Colonic mucosa (tissue), 4 donors: Measurements from ENCODE around the gene HOXC9. TPM values are rescaled to one million over a fixed set of nuclear protein-coding genes. Genes with fewer than 3 reads are reported as not detected.

Experiments
- DNase-seq: peaks from one replicate; pipeline ENCODE4 v3.0.0-alpha.2; 2020
- H3K27ac ChIP-seq: fragments of 200-600 bp; one replicate; pipeline ENCODE4 v1.8.0; 2021
- H3K27me3 ChIP-seq: fragments of 200-600 bp; one replicate; pipeline ENCODE4 v1.8.0; 2021
- H3K36me3 ChIP-seq: fragments of 200-600 bp; one replicate; pipeline ENCODE4 v1.8.0; 2021
- H3K4me1 ChIP-seq: fragments of 200-600 bp; one replicate; pipeline ENCODE4 v1.8.0; 2021; ENCODE audit warnings: mild to moderate bottlenecking
- H3K4me3 ChIP-seq: fragments of 200-600 bp; one replicate; pipeline ENCODE4 v1.8.0; 2021
- H3K9ac ChIP-seq, 2 donors: one replicate each; pipeline ENCODE4 v1.7.0; 2013; ENCODE audit warnings: control low read depth in 2 of 2, low read depth in 2 of 2, low read length in 2 of 2
- H3K9me3 ChIP-seq: fragments of 200-600 bp; one replicate; pipeline ENCODE4 v1.8.0; 2021
- intact Hi-C: fragments of 100-400 bp; cut with DNase I; formaldehyde crosslinking; loops from one replicate; pipeline ENCODE4 v1.14.1; 2022
- total RNA-seq, 2 donors: library from RNA; stranded (reverse); fragmentation: NEBNext Ultra II Directional in 1 of 2; extraction: Animal tissue kit (Norgen Biotek cat#: 25700) in 1 of 2; gene quantifications; one replicate each; pipeline ENCODE4 v1.2.1, GENCODE V29; 2021
- TF ChIP-seq, protein P1 (sequence below): fragments of 200-600 bp; IDR thresholded peaks from one replicate; pipeline ENCODE4 v1.8.0; 2022; ENCODE audit warnings: antibody characterized with exemption, mild to moderate bottlenecking
- donor health status: healthy.
- donor health status: DM: no; HTN: no; CAD: no.
- donor health status: DM: no; HTN: no; CAD: no.

Gene HOXC9
- total RNA-seq, 2 donors from 2014 or later, result not detected

DNA sequence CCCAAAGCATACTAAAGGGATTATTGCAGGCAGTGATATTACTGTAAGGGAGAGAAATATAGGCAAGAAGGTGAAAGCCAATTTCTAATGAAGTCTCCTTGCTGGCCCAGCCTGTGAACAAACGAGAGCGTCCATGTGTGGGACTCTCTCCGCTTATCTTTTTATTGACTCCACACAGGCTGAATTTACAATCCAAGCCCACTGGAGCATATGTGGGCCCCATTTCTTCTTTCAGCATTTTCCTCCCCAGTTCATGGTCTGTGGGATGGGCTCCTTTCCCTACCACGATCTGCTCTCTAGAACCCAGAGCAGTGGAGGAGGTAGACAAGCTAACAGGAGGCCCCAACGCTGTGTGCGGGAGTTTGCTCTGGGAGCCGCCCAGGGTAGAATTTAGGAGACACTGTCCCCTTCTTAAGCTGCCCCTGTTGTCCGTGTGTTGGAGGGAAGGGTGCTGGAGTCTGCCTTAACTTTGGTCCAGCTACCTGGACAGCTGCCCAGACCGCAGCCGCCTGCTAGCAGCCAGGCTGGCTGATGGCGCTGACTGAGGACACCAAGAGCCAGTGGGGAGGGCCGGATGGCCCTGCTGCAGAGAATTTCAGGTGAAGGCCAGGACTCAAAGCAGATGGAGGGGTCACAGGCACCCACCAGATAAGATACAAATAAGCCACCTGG is 30.2 kb upstream of the HOXC9 start:
- H3K9ac ChIP-seq, result no peak overlapping the region
- no peak overlapping the region for H3K4me3 ChIP-seq
- DNase-seq, result no peak
- no peaks in the 10 kb centered on the region for H3K36me3 ChIP-seq
- no peaks in the 10 kb centered on the region for H3K4me1 ChIP-seq
- H3K27ac ChIP-seq, result no peak overlapping the region
- peaks cover 99% of the 10 kb centered on the region for H3K27me3 ChIP-seq
- no peaks in the 10 kb centered on the region for H3K9me3 ChIP-seq
- TF ChIP-seq, protein P1, sequence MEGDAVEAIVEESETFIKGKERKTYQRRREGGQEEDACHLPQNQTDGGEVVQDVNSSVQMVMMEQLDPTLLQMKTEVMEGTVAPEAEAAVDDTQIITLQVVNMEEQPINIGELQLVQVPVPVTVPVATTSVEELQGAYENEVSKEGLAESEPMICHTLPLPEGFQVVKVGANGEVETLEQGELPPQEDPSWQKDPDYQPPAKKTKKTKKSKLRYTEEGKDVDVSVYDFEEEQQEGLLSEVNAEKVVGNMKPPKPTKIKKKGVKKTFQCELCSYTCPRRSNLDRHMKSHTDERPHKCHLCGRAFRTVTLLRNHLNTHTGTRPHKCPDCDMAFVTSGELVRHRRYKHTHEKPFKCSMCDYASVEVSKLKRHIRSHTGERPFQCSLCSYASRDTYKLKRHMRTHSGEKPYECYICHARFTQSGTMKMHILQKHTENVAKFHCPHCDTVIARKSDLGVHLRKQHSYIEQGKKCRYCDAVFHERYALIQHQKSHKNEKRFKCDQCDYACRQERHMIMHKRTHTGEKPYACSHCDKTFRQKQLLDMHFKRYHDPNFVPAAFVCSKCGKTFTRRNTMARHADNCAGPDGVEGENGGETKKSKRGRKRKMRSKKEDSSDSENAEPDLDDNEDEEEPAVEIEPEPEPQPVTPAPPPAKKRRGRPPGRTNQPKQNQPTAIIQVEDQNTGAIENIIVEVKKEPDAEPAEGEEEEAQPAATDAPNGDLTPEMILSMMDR, result no peak
- intact Hi-C loops, result no loop called here

DNA sequence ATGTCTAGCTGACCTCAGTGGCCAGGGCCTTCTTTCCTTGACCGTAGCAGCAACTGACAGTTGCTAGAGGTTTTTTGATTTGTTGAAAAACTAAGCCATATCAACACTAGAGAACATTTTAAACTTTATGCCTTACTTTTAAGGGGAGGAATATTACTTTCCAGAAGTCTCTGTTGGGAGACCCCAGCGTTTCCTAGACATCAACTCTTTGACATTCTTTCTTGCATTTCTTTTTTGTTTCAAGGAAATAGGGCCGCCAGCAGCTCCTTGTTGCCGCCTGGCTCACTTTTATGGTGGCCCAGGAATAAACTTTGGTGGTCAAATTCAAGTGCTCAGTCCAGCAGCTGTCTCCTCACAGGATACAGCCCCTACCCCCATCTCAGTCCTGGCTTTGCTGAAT is 29.5 kb upstream of the HOXC9 start:
- Histone ChIP-seq H3K4me3 (no peak overlapping the region), H3K27ac (no peak overlapping the region), H3K27me3 (peaks cover 99% of the 10 kb centered on the region), H3K9me3 (no peaks in the 10 kb centered on the region), H3K36me3 (no peaks in the 10 kb centered on the region), H3K4me1 (no peaks in the 10 kb centered on the region), H3K9ac (no peak overlapping the region)
- intact Hi-C loops, result no loop called here
- DNase-seq, result no peak
- TF ChIP-seq, protein P1, result no peak

DNA sequence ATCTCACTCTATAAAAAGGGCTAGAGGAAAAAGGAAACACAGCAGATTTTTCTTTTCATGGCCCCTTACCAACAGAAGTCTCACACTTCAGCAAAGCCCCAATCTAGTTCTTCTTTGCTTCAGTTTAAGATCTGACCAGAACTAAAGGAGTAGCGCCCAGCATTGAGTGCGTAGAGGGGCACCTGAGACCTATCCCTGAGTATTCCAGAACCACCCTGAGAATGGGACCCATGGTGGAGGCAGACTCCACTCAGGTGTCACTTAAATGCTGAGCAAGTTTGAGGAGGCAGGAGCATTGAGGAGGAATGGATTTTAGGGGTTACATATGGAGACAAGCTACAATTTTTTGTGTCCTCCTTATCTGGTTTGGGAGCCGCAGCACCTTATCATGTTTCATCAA is 28.8 kb upstream of the HOXC9 start:
- intact Hi-C loops, result no loop called here
- no peaks in the 10 kb centered on the region for H3K4me1 ChIP-seq
- no peaks in the 10 kb centered on the region for H3K9me3 ChIP-seq
- H3K27ac ChIP-seq, result no peak overlapping the region
- no peak overlapping the region for H3K9ac ChIP-seq
- TF ChIP-seq, protein P1, result no peak
- H3K4me3 ChIP-seq, result no peak overlapping the region
- H3K36me3 ChIP-seq, result no peaks in the 10 kb centered on the region
- no peak for DNase-seq
- peaks cover 99% of the 10 kb centered on the region for H3K27me3 ChIP-seq

DNA sequence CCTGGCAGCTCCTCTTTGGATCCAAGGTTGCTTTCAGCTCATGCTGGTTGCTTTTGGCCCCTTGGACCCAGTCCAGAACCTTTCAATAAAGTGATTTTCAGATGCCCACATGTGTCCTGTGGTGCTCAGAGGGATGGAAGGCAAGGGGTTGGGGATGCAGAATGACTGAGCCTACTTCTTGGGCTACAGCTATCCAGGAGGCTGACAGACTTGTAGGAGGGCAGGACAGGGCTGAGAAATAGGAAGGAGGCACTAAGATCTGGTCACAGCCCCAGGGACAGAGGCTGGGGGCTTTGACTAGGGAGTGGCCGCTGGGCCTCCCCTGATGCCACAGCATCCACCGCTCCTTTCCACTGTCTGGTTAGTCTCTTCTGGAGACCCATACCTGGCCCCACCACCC is 28.3 kb upstream of the HOXC9 start:
- H3K9me3 ChIP-seq, result no peaks in the 10 kb centered on the region

DNA sequence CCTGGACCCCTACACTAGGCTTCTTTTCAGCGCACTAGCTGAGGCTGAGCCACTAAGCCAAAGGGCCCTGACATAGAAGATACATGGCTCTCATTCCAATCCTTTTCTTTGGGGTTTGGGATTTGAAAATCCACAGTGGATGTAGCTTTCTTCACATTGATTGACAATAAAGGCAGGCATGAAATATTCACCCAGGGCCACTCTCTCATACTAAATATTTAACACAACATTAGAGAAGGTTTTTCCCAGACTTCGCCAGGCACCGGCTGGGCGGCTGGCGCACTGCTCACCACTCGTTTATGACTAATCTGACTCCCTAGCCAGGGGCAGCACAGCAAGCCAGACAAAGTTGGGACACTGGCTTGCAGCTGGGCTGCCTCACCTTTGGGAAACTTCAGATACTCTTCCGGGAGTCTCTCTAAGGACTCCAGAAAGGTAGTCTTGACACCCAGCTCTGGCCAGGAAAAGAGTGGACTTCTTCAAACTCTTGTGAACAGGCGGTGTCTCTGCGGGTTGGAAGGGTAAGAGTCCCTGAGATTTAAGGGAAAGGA is 27.7 kb upstream of the HOXC9 start:
- Histone ChIP-seq H3K27ac (no peak overlapping the region), H3K9me3 (no peaks in the 10 kb centered on the region), H3K27me3 (peaks cover 99% of the 10 kb centered on the region), H3K9ac (no peak overlapping the region), H3K36me3 (no peaks in the 10 kb centered on the region), H3K4me1 (no peaks in the 10 kb centered on the region), H3K4me3 (no peak overlapping the region)
- intact Hi-C loops, result no loop called here
- TF ChIP-seq, protein P1, result no peak
- DNase-seq, result no peak

More for the DNA sequence above, 28.3 kb upstream of the HOXC9 start:
- no peak overlapping the region for H3K27ac ChIP-seq
- no peak overlapping the region for H3K9ac ChIP-seq
- no peak overlapping the region for H3K4me3 ChIP-seq
- TF ChIP-seq, protein P1, result no peak
- no peaks in the 10 kb centered on the region for H3K36me3 ChIP-seq
- peaks cover 99% of the 10 kb centered on the region for H3K27me3 ChIP-seq
- DNase-seq, result no peak
- intact Hi-C loops, result no loop called here
- H3K4me1 ChIP-seq, result no peaks in the 10 kb centered on the region
